Measurements from ENCODE around the gene PTPRN2. TPM values are rescaled to one million over a fixed set of nuclear protein-coding genes. Genes with fewer than 3 reads are reported as not detected.

PTPRN2 gene
- total RNA-seq, 4 donors from 2014 or later: 6.6 to 10.7 (median 8.2) TPM

- Histone ChIP-seq H3K9me3 (no peaks in the 10 kb centered on the region), H3K36me3 (no peaks in the 10 kb centered on the region), H3K4me3 (no peak overlapping the region), H3K27me3 (peaks cover 0 to 15% of the 10 kb centered on the region in 2 donors), H3K27ac (no peak overlapping the region), H3K4me1 (no peaks in the 10 kb centered on the region)
- 50 to 51% methylated on average over 7 of the region's 7 CpGs for WGBS, 2 donors
- no peak for DNase-seq (ENCODE audit: low spot score in 2 of 2)
- TF ChIP-seq EP300 (IDR thresholded peaks at IDR 0.05): no peak
- TF ChIP-seq, protein P1, sequence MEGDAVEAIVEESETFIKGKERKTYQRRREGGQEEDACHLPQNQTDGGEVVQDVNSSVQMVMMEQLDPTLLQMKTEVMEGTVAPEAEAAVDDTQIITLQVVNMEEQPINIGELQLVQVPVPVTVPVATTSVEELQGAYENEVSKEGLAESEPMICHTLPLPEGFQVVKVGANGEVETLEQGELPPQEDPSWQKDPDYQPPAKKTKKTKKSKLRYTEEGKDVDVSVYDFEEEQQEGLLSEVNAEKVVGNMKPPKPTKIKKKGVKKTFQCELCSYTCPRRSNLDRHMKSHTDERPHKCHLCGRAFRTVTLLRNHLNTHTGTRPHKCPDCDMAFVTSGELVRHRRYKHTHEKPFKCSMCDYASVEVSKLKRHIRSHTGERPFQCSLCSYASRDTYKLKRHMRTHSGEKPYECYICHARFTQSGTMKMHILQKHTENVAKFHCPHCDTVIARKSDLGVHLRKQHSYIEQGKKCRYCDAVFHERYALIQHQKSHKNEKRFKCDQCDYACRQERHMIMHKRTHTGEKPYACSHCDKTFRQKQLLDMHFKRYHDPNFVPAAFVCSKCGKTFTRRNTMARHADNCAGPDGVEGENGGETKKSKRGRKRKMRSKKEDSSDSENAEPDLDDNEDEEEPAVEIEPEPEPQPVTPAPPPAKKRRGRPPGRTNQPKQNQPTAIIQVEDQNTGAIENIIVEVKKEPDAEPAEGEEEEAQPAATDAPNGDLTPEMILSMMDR (IDR thresholded peaks at IDR 0.05): no peak
- no peak for TF ChIP-seq POLR2A (IDR thresholded peaks at IDR 0.05)
Measured at GRCh38 chr7:158564663-158565035, 23.0 kb downstream of the PTPRN2 start.

GRCh38 chr7:158563911-158564662, 23.5 kb downstream of the PTPRN2 start:
- Histone ChIP-seq H3K27me3 (peaks cover 0 to 11% of the 10 kb centered on the region in 2 donors), H3K9me3 (no peaks in the 10 kb centered on the region), H3K4me3 (no peak overlapping the region), H3K4me1 (no peaks in the 10 kb centered on the region), H3K36me3 (no peaks in the 10 kb centered on the region), H3K27ac (no peak overlapping the region)
- DNase-seq (ENCODE audit: low spot score in 2 of 2): no peak
- WGBS, 2 donors: 64 to 67% methylated on average over 8 to 11 of the region's 11 CpGs
- TF ChIP-seq POLR2A (IDR thresholded peaks at IDR 0.05) (no peak), EP300 (IDR thresholded peaks at IDR 0.05) (no peak)
- TF ChIP-seq, protein P1 (IDR thresholded peaks at IDR 0.05): no peak

DNA sequence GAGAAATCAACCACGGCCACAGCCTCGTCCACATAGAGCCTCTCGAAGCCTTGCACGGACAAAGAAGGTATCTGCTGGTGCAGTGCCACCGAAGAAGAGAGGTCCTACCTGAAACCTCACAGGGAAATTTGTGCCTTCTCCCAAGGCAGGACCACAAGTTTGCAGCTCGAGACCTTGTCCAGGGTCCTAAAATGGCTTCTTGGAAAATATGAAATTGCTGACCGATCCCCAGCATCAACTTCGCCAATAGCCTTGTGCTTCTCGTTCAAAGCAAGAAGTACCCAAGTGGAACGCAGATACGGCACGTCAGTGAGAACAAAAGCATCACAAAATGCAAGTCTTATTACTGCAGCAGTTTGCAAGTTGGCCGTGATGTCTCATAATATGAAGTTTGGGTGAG, 24.6 kb downstream of the PTPRN2 start:
- Histone ChIP-seq H3K4me3 (no peak overlapping the region), H3K4me1 (no peaks in the 10 kb centered on the region), H3K27ac (no peak overlapping the region), H3K9me3 (no peaks in the 10 kb centered on the region), H3K27me3 (peaks cover 0 to under 1% of the 10 kb centered on the region in 2 donors), H3K36me3 (no peaks in the 10 kb centered on the region)
- 88 to 92% methylated on average over 13 of the region's 13 CpGs for WGBS, 2 donors
- TF ChIP-seq, protein P1 (IDR thresholded peaks at IDR 0.05): no peak
- no peak for TF ChIP-seq POLR2A (IDR thresholded peaks at IDR 0.05)
- no peak for TF ChIP-seq EP300 (IDR thresholded peaks at IDR 0.05)
- DNase-seq (ENCODE audit: low spot score in 2 of 2): no peak

DNA sequence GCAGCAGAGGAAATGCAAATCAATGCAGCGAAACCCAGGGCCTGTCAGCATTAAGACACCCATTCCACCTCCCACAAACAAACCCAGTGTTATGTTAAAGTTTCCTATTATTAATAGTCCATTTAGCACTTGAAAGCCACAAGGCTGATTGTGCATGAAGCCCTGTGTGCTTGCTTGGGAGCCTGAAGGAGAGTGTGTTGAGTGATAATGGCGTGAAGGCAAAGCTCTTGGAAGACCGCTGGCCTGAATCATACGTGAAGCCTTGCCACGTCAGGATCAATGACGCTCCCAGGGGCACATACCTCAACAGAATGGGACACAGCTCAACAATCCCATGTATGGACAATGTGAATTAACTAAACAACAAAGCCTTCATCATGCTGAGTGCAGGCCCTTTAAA, 25.1 kb downstream of the PTPRN2 start:
- no peaks in the 10 kb centered on the region for H3K27me3 ChIP-seq

GRCh38 chr7:158561659-158562058, 26.0 kb downstream of the PTPRN2 start:
- DNase-seq (ENCODE audit: low spot score in 2 of 2): no peak
- H3K36me3 ChIP-seq: no peaks in the 10 kb centered on the region
- no peaks in the 10 kb centered on the region for H3K9me3 ChIP-seq
- no peaks in the 10 kb centered on the region for H3K4me1 ChIP-seq
- 84 to 87% methylated on average over 7 of the region's 7 CpGs for WGBS, 2 donors
- no peak overlapping the region for H3K27ac ChIP-seq
- TF ChIP-seq POLR2A (IDR thresholded peaks at IDR 0.05) (no peak), EP300 (IDR thresholded peaks at IDR 0.05) (no peak)
- TF ChIP-seq, protein P1 (IDR thresholded peaks at IDR 0.05): no peak
- H3K27me3 ChIP-seq: no peaks in the 10 kb centered on the region
- H3K4me3 ChIP-seq: no peak overlapping the region

More for the DNA sequence above, 25.1 kb downstream of the PTPRN2 start:
- no peak for DNase-seq (ENCODE audit: low spot score in 2 of 2)
- TF ChIP-seq POLR2A (IDR thresholded peaks at IDR 0.05): no peak
- TF ChIP-seq, protein P1 (IDR thresholded peaks at IDR 0.05): no peak
- no peak for TF ChIP-seq EP300 (IDR thresholded peaks at IDR 0.05)
- no peaks in the 10 kb centered on the region for H3K9me3 ChIP-seq
- H3K4me3 ChIP-seq: no peak overlapping the region
- no peaks in the 10 kb centered on the region for H3K36me3 ChIP-seq
- no peak overlapping the region for H3K27ac ChIP-seq
- 85% methylated on average over 6 of the region's 6 CpGs for WGBS, 2 donors
- H3K4me1 ChIP-seq: no peaks in the 10 kb centered on the region
